HEK293 (cell line): ENCODE measurements around the gene COL4A1.

Source experiments
- BCL11B ChIP-seq: fragments of 450-650 bp; formaldehyde crosslinking; IDR thresholded peaks from 2 replicates; pipeline ENCODE4 v1.5.1; 2016; ENCODE audit warnings: low read depth, missing biosample characterization, missing genetic modification characterization
- ZNF10 ChIP-seq: fragments of 450-650 bp; formaldehyde crosslinking; IDR thresholded peaks from 2 replicates; pipeline ENCODE4 v1.5.1; 2017; ENCODE audit warnings: missing biosample characterization, missing genetic modification characterization
- ZNF366 ChIP-seq: fragments of 450-650 bp; formaldehyde crosslinking; conservative IDR thresholded peaks from 2 replicates; pipeline ENCODE4 v1.5.1; 2016; ENCODE audit warnings: missing biosample characterization, missing genetic modification characterization
- ZNF37A ChIP-seq: fragments of 450-650 bp; IDR thresholded peaks from 2 replicates; pipeline ENCODE4 v1.5.1; 2018; ENCODE audit warnings: missing biosample characterization, missing genetic modification characterization
- TF ChIP-seq, protein P1 (sequence below): fragments of 450-650 bp; formaldehyde crosslinking; IDR thresholded peaks from 2 replicates; pipeline ENCODE4 v1.5.1; 2016; ENCODE audit warnings: missing biosample characterization, missing genetic modification characterization
- TF ChIP-seq, protein P2 (sequence below): fragments of 450-650 bp; formaldehyde crosslinking; IDR thresholded peaks from 2 replicates; pipeline ENCODE4 v1.5.1; 2016; ENCODE audit warnings: missing biosample characterization, missing genetic modification characterization

DNA sequence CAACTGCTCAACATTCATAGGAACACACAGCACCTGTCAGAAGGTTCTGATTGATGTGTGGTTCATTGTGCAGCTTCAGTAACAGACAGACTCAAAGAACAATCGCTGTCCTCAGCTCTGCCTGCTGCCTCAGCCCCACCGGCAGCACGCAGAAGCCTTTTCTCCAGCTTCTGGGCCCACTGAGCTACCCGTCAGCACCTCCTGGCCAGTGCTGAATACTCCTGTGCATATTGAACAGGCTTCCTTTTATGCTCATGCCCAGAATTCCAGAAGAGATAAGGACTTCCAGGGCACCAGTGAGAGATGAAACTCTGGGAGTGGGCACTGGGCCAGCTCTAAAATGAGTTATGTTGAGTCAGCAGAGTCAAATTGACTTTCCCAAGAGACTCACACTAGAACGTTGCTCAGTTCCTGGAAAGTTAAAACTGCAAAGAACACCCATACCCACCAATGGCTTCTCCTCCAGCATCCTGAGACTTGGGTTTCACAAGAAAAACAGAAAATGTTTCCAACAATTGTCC lies 119.3 kb downstream of the COL4A1 start:
- TF ChIP-seq ZNF366 (tag by site-specific recombination) (no peak), BCL11B (no peak), ZNF37A (no peak), ZNF10 (tag by site-specific recombination) (no peak)
- TF ChIP-seq, protein P1, sequence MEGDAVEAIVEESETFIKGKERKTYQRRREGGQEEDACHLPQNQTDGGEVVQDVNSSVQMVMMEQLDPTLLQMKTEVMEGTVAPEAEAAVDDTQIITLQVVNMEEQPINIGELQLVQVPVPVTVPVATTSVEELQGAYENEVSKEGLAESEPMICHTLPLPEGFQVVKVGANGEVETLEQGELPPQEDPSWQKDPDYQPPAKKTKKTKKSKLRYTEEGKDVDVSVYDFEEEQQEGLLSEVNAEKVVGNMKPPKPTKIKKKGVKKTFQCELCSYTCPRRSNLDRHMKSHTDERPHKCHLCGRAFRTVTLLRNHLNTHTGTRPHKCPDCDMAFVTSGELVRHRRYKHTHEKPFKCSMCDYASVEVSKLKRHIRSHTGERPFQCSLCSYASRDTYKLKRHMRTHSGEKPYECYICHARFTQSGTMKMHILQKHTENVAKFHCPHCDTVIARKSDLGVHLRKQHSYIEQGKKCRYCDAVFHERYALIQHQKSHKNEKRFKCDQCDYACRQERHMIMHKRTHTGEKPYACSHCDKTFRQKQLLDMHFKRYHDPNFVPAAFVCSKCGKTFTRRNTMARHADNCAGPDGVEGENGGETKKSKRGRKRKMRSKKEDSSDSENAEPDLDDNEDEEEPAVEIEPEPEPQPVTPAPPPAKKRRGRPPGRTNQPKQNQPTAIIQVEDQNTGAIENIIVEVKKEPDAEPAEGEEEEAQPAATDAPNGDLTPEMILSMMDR, result no peak
- TF ChIP-seq, protein P2, sequence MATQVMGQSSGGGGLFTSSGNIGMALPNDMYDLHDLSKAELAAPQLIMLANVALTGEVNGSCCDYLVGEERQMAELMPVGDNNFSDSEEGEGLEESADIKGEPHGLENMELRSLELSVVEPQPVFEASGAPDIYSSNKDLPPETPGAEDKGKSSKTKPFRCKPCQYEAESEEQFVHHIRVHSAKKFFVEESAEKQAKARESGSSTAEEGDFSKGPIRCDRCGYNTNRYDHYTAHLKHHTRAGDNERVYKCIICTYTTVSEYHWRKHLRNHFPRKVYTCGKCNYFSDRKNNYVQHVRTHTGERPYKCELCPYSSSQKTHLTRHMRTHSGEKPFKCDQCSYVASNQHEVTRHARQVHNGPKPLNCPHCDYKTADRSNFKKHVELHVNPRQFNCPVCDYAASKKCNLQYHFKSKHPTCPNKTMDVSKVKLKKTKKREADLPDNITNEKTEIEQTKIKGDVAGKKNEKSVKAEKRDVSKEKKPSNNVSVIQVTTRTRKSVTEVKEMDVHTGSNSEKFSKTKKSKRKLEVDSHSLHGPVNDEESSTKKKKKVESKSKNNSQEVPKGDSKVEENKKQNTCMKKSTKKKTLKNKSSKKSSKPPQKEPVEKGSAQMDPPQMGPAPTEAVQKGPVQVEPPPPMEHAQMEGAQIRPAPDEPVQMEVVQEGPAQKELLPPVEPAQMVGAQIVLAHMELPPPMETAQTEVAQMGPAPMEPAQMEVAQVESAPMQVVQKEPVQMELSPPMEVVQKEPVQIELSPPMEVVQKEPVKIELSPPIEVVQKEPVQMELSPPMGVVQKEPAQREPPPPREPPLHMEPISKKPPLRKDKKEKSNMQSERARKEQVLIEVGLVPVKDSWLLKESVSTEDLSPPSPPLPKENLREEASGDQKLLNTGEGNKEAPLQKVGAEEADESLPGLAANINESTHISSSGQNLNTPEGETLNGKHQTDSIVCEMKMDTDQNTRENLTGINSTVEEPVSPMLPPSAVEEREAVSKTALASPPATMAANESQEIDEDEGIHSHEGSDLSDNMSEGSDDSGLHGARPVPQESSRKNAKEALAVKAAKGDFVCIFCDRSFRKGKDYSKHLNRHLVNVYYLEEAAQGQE (tag by site-specific recombination), result no peak
